PC-3 (cell line): Measurements from ENCODE around the gene DGKG. TPM values are rescaled to one million over a fixed set of nuclear protein-coding genes. Genes with fewer than 3 reads are reported as not detected.

Source experiments
- ATAC-seq: fragments of 200-7000 bp; cut with Tn5 transposase; 2 replicates; pipeline ENCODE4 v1.9.1; 2020; ENCODE audit warnings: mild to moderate bottlenecking, moderate library complexity
- BruUV-seq: library from RNA; stranded (reverse); fragments of 400-500 nt; replicated peaks from 2 replicates; lab custom pipeline; 2021; lab: Mats Ljungman, UMichigan
- CTCF ChIA-PET: fragments of 300-600 bp; sonication (Branson Sonifier 250); formaldehyde crosslinking; loops from one replicate; lab custom pipeline; 2022; ENCODE audit warnings: antibody characterized with exemption; lab: Charles Lee
- POLR2A ChIA-PET: fragments of 300-600 bp; sonication (Branson Sonifier 250); formaldehyde crosslinking; loops from one replicate; lab custom pipeline; 2022; ENCODE audit warnings: antibody characterized with exemption; ENCODE audit not compliant: unreplicated experiment; lab: Charles Lee
- DNase-seq: peaks from one replicate; pipeline ENCODE4 v3.0.0-alpha.2; 2015
- H2AFZ ChIP-seq: fragments of 300-600 bp; sonication (generic); 2 replicates; pipeline ENCODE4 v1.6.0; 2016; ENCODE audit warnings: antibody characterized with exemption, low read length
- H3F3A ChIP-seq: fragments of 300-600 bp; sonication (generic); one replicate; pipeline ENCODE4 v1.6.0; 2017; ENCODE audit warnings: antibody characterized with exemption, low read length, control low read depth, mild to moderate bottlenecking; ENCODE audit not compliant: unreplicated experiment
- H3K27ac ChIP-seq: fragments of 300-600 bp; sonication (generic); 2 replicates; pipeline ENCODE4 v1.5.1; 2016; ENCODE audit warnings: mild to moderate bottlenecking, low read length
- H3K27me3 ChIP-seq: fragments of 300-600 bp; sonication (generic); 2 replicates; pipeline ENCODE4 v1.6.1; 2016; ENCODE audit warnings: low read length, mixed read lengths
- H3K36me3 ChIP-seq: fragments of 300-600 bp; sonication (generic); 2 replicates; pipeline ENCODE4 v1.6.1; 2016; ENCODE audit warnings: low read depth, mixed run types, low read length, mixed read lengths
- H3K4me1 ChIP-seq: fragments of 300-600 bp; sonication (generic); 2 replicates; pipeline ENCODE4 v1.5.1; 2016; ENCODE audit warnings: low read length; ENCODE audit not compliant: insufficient read depth
- H3K4me2 ChIP-seq: fragments of 300-600 bp; sonication (generic); 2 replicates; pipeline ENCODE4 v1.6.0; 2016; ENCODE audit warnings: low read length
- H3K4me3 ChIP-seq: fragments of 300-600 bp; sonication (generic); 2 replicates; pipeline ENCODE4 v1.5.1; 2016; ENCODE audit warnings: mild to moderate bottlenecking, low read length, mixed read lengths
- H3K79me2 ChIP-seq: fragments of 300-600 bp; sonication (generic); 2 replicates; pipeline ENCODE4 v1.6.1; 2017; ENCODE audit warnings: low read length, mixed read lengths
- H3K9ac ChIP-seq: fragments of 300-600 bp; sonication (generic); 2 replicates; pipeline ENCODE4 v1.6.0; 2016; ENCODE audit warnings: mild to moderate bottlenecking, low read length
- H3K9me2 ChIP-seq: fragments of 300-600 bp; sonication (generic); replicated peaks from 2 replicates; pipeline ENCODE4 v1.6.1; 2016; ENCODE audit warnings: mixed run types, low read length, mixed read lengths
- H3K9me3 ChIP-seq: fragments of 300-600 bp; sonication (generic); 2 replicates; pipeline ENCODE4 v1.6.1; 2016; ENCODE audit warnings: low read length, mixed read lengths
- H4K20me1 ChIP-seq: fragments of 300-600 bp; sonication (generic); 2 replicates; pipeline ENCODE4 v1.6.1; 2016; ENCODE audit warnings: low read length, mixed read lengths
- EZH2 ChIP-seq: fragments of 300-600 bp; sonication (generic); IDR thresholded peaks from one replicate; pipeline ENCODE4 v1.6.1; 2017; ENCODE audit warnings: antibody characterized with exemption, mild to moderate bottlenecking, low read length; ENCODE audit not compliant: unreplicated experiment
- EZH2phosphoT487 ChIP-seq: fragments of 300-600 bp; sonication (generic); IDR thresholded peaks from 2 replicates; pipeline ENCODE4 v1.6.1; 2018; ENCODE audit warnings: mild to moderate bottlenecking, antibody characterized with exemption, low read length, borderline replicate concordance
- intact Hi-C: fragments of 100-400 bp; cut with micrococcal nuclease; formaldehyde crosslinking; loops from 2 replicates; pipeline ENCODE4 v1.9.0; 2023
- total RNA-seq: library from RNA; depleted of rRNA; stranded (reverse); fragments of >200 nt; gene quantifications from 2 replicates; pipeline ENCODE4 v1.2.3, GENCODE V29; 2014
- TF ChIP-seq, protein P1 (sequence below): fragments of 300-600 bp; sonication (generic); conservative IDR thresholded peaks from 2 replicates; pipeline ENCODE4 v1.5.1; 2017; ENCODE audit warnings: antibody characterized with exemption, low read depth, mild to moderate bottlenecking, low read length

DGKG gene
- total RNA-seq, 1 experiment from 2014 or later = 2.7 TPM

DNA sequence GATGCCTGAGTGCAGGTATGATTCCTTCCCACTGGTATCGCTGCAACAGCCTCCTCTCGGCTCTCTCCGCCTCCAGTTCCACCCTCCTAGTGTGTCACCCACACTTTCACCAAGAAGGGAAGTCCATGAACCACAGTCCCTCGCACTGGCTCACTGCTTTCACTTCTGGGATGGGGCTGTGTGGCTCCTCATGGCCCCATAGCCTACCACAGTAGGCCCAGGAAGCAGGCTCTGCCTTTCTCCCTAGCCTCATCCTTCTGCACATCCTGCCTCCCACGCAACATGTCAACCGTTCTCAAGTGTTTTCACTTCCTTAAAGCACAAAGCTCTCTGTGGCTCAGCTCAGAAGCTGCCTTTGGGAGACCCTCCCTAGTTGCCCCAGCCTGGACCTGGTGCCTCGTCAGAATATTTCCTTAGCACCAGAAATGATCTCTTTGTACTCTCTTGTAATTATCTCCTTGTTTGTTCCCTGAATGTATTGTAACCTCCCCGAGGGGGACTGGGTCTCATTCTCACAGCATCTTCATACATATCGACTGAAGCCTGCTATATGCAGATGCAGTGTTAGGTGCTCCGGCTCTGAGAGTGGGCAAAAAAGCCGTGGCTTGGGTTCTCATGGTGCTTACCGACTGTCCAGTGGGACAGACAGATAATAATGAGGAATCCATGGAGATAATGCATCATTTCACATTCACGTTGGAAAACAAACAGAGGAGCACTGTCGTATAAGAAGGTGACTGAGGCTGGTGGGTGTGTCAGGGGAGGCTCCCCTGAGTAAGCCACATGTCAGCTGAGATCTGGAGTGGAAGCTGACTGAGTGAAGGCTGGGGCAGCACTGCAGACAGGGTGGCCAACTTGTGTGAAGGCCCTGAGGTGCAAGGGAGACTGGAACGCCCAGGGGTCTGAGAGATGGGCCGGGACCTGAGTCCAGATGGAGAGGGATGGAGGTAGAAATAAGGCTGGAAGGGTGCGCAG is 107.1 kb downstream of the DGKG start:
- no peaks in the 10 kb centered on the region for H3K9me3 ChIP-seq
- no peaks in the 10 kb centered on the region for H3F3A ChIP-seq
- H2AFZ ChIP-seq = no peak overlapping the region
- CTCF ChIA-PET = interaction anchor here (0.7 kb wide), 1 partner anchor 286 kb away, joined by 5 read pairs; no protein-coding TSS in a partner anchor
- H4K20me1 ChIP-seq = no peaks in the 10 kb centered on the region
- no peak for ATAC-seq
- H3K9me2 ChIP-seq = no peaks in the 10 kb centered on the region
- H3K4me1 ChIP-seq = peaks cover 9% of the 10 kb centered on the region
- POLR2A ChIA-PET = no interaction called here
- H3K4me2 ChIP-seq = no peak overlapping the region
- H3K27me3 ChIP-seq = peaks cover 3% of the 10 kb centered on the region; the same call in 1 of the 2 replicates
- no peak overlapping the region for H3K9ac ChIP-seq
- no peaks in the 10 kb centered on the region for H3K36me3 ChIP-seq
- BruUV-seq = no TSS peak
- H3K4me3 ChIP-seq = no peak overlapping the region
- TF ChIP-seq EZH2phosphoT487 (no peak), EZH2 (no peak)
- TF ChIP-seq, protein P1, sequence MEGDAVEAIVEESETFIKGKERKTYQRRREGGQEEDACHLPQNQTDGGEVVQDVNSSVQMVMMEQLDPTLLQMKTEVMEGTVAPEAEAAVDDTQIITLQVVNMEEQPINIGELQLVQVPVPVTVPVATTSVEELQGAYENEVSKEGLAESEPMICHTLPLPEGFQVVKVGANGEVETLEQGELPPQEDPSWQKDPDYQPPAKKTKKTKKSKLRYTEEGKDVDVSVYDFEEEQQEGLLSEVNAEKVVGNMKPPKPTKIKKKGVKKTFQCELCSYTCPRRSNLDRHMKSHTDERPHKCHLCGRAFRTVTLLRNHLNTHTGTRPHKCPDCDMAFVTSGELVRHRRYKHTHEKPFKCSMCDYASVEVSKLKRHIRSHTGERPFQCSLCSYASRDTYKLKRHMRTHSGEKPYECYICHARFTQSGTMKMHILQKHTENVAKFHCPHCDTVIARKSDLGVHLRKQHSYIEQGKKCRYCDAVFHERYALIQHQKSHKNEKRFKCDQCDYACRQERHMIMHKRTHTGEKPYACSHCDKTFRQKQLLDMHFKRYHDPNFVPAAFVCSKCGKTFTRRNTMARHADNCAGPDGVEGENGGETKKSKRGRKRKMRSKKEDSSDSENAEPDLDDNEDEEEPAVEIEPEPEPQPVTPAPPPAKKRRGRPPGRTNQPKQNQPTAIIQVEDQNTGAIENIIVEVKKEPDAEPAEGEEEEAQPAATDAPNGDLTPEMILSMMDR = no peak
- no peaks in the 10 kb centered on the region for H3K79me2 ChIP-seq
- H3K27ac ChIP-seq = no peak overlapping the region
- peak; percentile 29 for DNase-seq
- intact Hi-C loops = no loop called here

GRCh38 chr3:186251948-186252619 is 110.0 kb downstream of the DGKG start:
- ChIA-PET POLR2A (no interaction called here), CTCF (no interaction called here)
- TF ChIP-seq EZH2phosphoT487 (no peak), EZH2 (no peak)
- TF ChIP-seq, protein P1 = no peak
- no peak for ATAC-seq
- Histone ChIP-seq H3K4me3 (no peak overlapping the region), H3K9me3 (no peaks in the 10 kb centered on the region), H3K27ac (no peak overlapping the region), H3K4me1 (no peaks in the 10 kb centered on the region), H3F3A (no peaks in the 10 kb centered on the region), H4K20me1 (no peaks in the 10 kb centered on the region), H3K27me3 (peaks cover 14% of the 10 kb centered on the region; the same call in 1 of the 2 replicates), H2AFZ (no peak overlapping the region), H3K79me2 (no peaks in the 10 kb centered on the region), H3K9ac (no peak overlapping the region), H3K4me2 (no peak overlapping the region), H3K36me3 (no peaks in the 10 kb centered on the region), H3K9me2 (no peaks in the 10 kb centered on the region)
- intact Hi-C loops = no loop called here
- no TSS peak for BruUV-seq
- no peak for DNase-seq
